HepG2 (cell line): ENCODE measurements around the gene SLC16A6. TPM values are rescaled to one million over a fixed set of nuclear protein-coding genes. Genes with fewer than 3 reads are reported as not detected.
A peak's percentile ranks its signal among the peaks of the same experiment; 100 is the strongest.

ENCODE experiments used
- CREB1 ChIP-seq, 2 experiments: fragments of 450-650 bp in 1 of 2; IDR thresholded peaks; 2 replicates each; pipeline ENCODE4 v1.6.1; 2016 to 2017; ENCODE audit warnings: control low read depth in 1 of 2, mild to moderate bottlenecking in 1 of 2, missing compliant biosample characterization in 1 of 2, missing genetic modification characterization in 1 of 2
- EP300 ChIP-seq, 3 experiments: sonication (generic) in 1 of 3; formaldehyde crosslinking in 1 of 3; IDR thresholded peaks; 2 replicates each; pipeline versions ENCODE4 v1.5.1 to v1.6.1; 2011 to 2020; ENCODE audit warnings: low read depth in 2 of 3, low read length in 2 of 3, borderline replicate concordance in 1 of 3, improper control_type of control experiment in 1 of 3, mild to moderate bottlenecking in 1 of 3, missing genetic modification reagents in 1 of 3, moderate library complexity in 1 of 3
- ERF ChIP-seq: IDR thresholded peaks from 2 replicates; pipeline ENCODE4 v1.6.1; 2018; ENCODE audit warnings: missing biosample characterization, missing genetic modification reagents
- FOXK1 ChIP-seq: sonication (generic); formaldehyde crosslinking; IDR thresholded peaks from 2 replicates; pipeline ENCODE4 v1.4.0; 2020; ENCODE audit warnings: low read depth, missing genetic modification reagents, borderline replicate concordance
- GMEB1 ChIP-seq: sonication (generic); formaldehyde crosslinking; IDR thresholded peaks from 2 replicates; pipeline ENCODE4 v1.5.1; 2020; ENCODE audit warnings: missing genetic modification reagents, mild to moderate bottlenecking, borderline replicate concordance
- HOXA5 ChIP-seq: sonication (generic); formaldehyde crosslinking; IDR thresholded peaks from 2 replicates; pipeline ENCODE4 v1.4.0; 2020; ENCODE audit warnings: missing genetic modification reagents
- REL ChIP-seq: sonication (generic); formaldehyde crosslinking; conservative IDR thresholded peaks from 2 replicates; pipeline ENCODE4 v1.8.0; 2022; ENCODE audit warnings: mild to moderate bottlenecking, missing genetic modification reagents, moderate library complexity
- SCMH1 ChIP-seq: sonication (generic); formaldehyde crosslinking; IDR thresholded peaks from 2 replicates; pipeline ENCODE4 v1.9.0; 2021; ENCODE audit warnings: missing genetic modification reagents, mild to moderate bottlenecking, borderline replicate concordance
- ZFP62 ChIP-seq: sonication (generic); formaldehyde crosslinking; IDR thresholded peaks from 2 replicates; pipeline ENCODE4 v1.4.0; 2020; ENCODE audit warnings: missing genetic modification reagents
- ZNF224 ChIP-seq: sonication (generic); formaldehyde crosslinking; IDR thresholded peaks from 2 replicates; pipeline ENCODE4 v1.5.0; 2020; ENCODE audit warnings: mild to moderate bottlenecking, missing genetic modification reagents
- ZNF589 ChIP-seq: sonication (generic); formaldehyde crosslinking; conservative IDR thresholded peaks from 2 replicates; pipeline ENCODE4 v1.8.0; 2022; ENCODE audit warnings: mild to moderate bottlenecking, moderate library complexity, missing genetic modification reagents
- ZNF660 ChIP-seq: sonication (generic); formaldehyde crosslinking; IDR thresholded peaks from 2 replicates; pipeline ENCODE4 v1.5.1; 2020; ENCODE audit warnings: mild to moderate bottlenecking, low read depth, missing genetic modification reagents, borderline replicate concordance
- polyA plus RNA-seq, 8 experiments: library from polyadenylated mRNA; depleted of rRNA in 3 of 8; stranded (reverse) in 7 of 8; unstranded in 1 of 8; fragments of >200 nt; fragmentation: Illumina TruSeq in 4 of 8; extraction: Trizol in 4 of 8; gene quantifications; 2 replicates each; pipeline versions ENCODE4 v1.2.1 to v1.2.3, GENCODE V29; 2011 to 2016; ENCODE audit warnings: low read depth in 4 of 8, missing spikeins in 1 of 8, mixed read lengths in 1 of 8; ENCODE audit not compliant: insufficient read depth in 1 of 8
- total RNA-seq, 5 experiments: library from RNA; depleted of rRNA; stranded (reverse); fragments of >200 nt; fragmentation: Illumina TruSeq; extraction: Trizol; gene quantifications; 2 replicates each; pipeline ENCODE4 v1.2.3, GENCODE V29; 2016; ENCODE audit warnings: low read depth in 1 of 5
- TF ChIP-seq, protein P1 (sequence below): sonication (generic); formaldehyde crosslinking; IDR thresholded peaks from 2 replicates; pipeline ENCODE4; 2020; ENCODE audit warnings: missing genetic modification reagents, mild to moderate bottlenecking, borderline replicate concordance
- TF ChIP-seq, protein P2 (sequence below): sonication (generic); formaldehyde crosslinking; IDR thresholded peaks from 2 replicates; pipeline ENCODE4 v1.5.0; 2020; ENCODE audit warnings: mild to moderate bottlenecking, missing genetic modification reagents, borderline replicate concordance

SLC16A6 gene
- total and polyA plus RNA-seq, 2 of the 13 experiments (the other 11 are each of a cell fraction or from before 2014, with no cell fraction given): 1.1 to 44.7 TPM

GRCh38 chr17:68247445-68248198, 43.3 kb downstream of the SLC16A6 start, which contains the start of gene AMZ2 (continued):
- TF ChIP-seq REL (CRISPR knock-in tag) (peak; percentile 70), SCMH1 (CRISPR knock-in tag) (no peak), GMEB1 (peak; percentile 99), HOXA5 (CRISPR knock-in tag) (no peak; the same call in none of the 2 replicates), ZNF589 (CRISPR knock-in tag) (peak; percentile 92), FOXK1 (peak; percentile 82; the same call in 1 of the 2 replicates), ZFP62 (CRISPR knock-in tag) (no peak), ZNF660 (CRISPR knock-in tag) (no peak), ERF (CRISPR knock-in tag) (peak; percentile 88), CREB1 (IDR thresholded peaks at IDR 0.05) (peak; percentile 45), CREB1 (CRISPR knock-in tag; IDR thresholded peaks at IDR 0.05) (no peak), EP300 (IDR thresholded peaks at IDR 0.05; ENCODE audit: low read depth in 2 of 2, low read length in 2 of 2) (no peak), EP300 (CRISPR knock-in tag; IDR thresholded peaks at IDR 0.05; ENCODE audit: borderline replicate concordance) (no peak), ZNF224 (CRISPR knock-in tag) (0 out of 2 replicates have a peak, but pooled peaks have one; percentile 64)
- TF ChIP-seq, protein P1, sequence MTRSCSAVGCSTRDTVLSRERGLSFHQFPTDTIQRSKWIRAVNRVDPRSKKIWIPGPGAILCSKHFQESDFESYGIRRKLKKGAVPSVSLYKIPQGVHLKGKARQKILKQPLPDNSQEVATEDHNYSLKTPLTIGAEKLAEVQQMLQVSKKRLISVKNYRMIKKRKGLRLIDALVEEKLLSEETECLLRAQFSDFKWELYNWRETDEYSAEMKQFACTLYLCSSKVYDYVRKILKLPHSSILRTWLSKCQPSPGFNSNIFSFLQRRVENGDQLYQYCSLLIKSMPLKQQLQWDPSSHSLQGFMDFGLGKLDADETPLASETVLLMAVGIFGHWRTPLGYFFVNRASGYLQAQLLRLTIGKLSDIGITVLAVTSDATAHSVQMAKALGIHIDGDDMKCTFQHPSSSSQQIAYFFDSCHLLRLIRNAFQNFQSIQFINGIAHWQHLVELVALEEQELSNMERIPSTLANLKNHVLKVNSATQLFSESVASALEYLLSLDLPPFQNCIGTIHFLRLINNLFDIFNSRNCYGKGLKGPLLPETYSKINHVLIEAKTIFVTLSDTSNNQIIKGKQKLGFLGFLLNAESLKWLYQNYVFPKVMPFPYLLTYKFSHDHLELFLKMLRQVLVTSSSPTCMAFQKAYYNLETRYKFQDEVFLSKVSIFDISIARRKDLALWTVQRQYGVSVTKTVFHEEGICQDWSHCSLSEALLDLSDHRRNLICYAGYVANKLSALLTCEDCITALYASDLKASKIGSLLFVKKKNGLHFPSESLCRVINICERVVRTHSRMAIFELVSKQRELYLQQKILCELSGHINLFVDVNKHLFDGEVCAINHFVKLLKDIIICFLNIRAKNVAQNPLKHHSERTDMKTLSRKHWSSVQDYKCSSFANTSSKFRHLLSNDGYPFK (CRISPR knock-in tag): peak; percentile 79; the same call in 1 of the 2 replicates
- TF ChIP-seq, protein P2, sequence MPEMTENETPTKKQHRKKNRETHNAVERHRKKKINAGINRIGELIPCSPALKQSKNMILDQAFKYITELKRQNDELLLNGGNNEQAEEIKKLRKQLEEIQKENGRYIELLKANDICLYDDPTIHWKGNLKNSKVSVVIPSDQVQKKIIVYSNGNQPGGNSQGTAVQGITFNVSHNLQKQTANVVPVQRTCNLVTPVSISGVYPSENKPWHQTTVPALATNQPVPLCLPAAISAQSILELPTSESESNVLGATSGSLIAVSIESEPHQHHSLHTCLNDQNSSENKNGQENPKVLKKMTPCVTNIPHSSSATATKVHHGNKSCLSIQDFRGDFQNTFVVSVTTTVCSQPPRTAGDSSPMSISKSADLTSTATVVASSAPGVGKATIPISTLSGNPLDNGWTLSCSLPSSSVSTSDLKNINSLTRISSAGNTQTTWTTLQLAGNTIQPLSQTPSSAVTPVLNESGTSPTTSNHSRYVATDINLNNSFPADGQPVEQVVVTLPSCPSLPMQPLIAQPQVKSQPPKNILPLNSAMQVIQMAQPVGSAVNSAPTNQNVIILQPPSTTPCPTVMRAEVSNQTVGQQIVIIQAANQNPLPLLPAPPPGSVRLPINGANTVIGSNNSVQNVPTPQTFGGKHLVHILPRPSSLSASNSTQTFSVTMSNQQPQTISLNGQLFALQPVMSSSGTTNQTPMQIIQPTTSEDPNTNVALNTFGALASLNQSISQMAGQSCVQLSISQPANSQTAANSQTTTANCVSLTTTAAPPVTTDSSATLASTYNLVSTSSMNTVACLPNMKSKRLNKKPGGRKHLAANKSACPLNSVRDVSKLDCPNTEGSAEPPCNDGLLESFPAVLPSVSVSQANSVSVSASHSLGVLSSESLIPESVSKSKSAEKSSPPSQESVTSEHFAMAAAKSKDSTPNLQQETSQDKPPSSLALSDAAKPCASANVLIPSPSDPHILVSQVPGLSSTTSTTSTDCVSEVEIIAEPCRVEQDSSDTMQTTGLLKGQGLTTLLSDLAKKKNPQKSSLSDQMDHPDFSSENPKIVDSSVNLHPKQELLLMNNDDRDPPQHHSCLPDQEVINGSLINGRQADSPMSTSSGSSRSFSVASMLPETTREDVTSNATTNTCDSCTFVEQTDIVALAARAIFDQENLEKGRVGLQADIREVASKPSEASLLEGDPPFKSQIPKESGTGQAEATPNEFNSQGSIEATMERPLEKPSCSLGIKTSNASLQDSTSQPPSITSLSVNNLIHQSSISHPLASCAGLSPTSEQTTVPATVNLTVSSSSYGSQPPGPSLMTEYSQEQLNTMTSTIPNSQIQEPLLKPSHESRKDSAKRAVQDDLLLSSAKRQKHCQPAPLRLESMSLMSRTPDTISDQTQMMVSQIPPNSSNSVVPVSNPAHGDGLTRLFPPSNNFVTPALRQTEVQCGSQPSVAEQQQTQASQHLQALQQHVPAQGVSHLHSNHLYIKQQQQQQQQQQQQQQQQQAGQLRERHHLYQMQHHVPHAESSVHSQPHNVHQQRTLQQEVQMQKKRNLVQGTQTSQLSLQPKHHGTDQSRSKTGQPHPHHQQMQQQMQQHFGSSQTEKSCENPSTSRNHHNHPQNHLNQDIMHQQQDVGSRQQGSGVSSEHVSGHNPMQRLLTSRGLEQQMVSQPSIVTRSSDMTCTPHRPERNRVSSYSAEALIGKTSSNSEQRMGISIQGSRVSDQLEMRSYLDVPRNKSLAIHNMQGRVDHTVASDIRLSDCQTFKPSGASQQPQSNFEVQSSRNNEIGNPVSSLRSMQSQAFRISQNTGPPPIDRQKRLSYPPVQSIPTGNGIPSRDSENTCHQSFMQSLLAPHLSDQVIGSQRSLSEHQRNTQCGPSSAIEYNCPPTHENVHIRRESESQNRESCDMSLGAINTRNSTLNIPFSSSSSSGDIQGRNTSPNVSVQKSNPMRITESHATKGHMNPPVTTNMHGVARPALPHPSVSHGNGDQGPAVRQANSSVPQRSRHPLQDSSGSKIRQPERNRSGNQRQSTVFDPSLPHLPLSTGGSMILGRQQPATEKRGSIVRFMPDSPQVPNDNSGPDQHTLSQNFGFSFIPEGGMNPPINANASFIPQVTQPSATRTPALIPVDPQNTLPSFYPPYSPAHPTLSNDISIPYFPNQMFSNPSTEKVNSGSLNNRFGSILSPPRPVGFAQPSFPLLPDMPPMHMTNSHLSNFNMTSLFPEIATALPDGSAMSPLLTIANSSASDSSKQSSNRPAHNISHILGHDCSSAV: no peak
